IPS DF 19.7 (cell line): Measurements from ENCODE around the gene SHROOM3.
"Not testable (repeated sequence)": the region's sequence is repeated elsewhere in the genome, so short reads cannot be mapped to it uniquely, and the experiment has no call there.

Experiments used
- DNase-seq: peaks from one replicate; pipeline ENCODE4 v3.0.0-alpha.2; 2013; ENCODE audit warnings: low read depth, low spot score

Gene SHROOM3

GRCh38 chr4:76694056-76694455 is 259.0 kb downstream of the SHROOM3 start:
- DNase-seq = no peak

GRCh38 chr4:76696109-76696508 is 261.1 kb downstream of the SHROOM3 start:
- DNase-seq = peak; percentile 78

GRCh38 chr4:76697129-76697803 is 262.2 kb downstream of the SHROOM3 start:
- no peak for DNase-seq

GRCh38 chr4:76698141-76698540 is 263.1 kb downstream of the SHROOM3 start:
- no peak for DNase-seq

GRCh38 chr4:76699751-76700310 is 264.8 kb downstream of the SHROOM3 start:
- DNase-seq = no peak

GRCh38 chr4:76702440-76703122 is 267.6 kb downstream of the SHROOM3 start:
- no peak for DNase-seq

GRCh38 chr4:76703123-76703490 is 268.1 kb downstream of the SHROOM3 start:
- DNase-seq = no peak

GRCh38 chr4:76703676-76704075 is 268.6 kb downstream of the SHROOM3 start:
- no peak for DNase-seq

- peak; percentile 35 for DNase-seq
These were observed 269.3 kb downstream of the SHROOM3 start for GRCh38 chr4:76704133-76704881.

- no peak for DNase-seq
These were observed 270.4 kb downstream of the SHROOM3 start for GRCh38 chr4:76705472-76705871.

GRCh38 chr4:76706581-76706980 is 271.6 kb downstream of the SHROOM3 start:
- DNase-seq = no peak

- DNase-seq = no peak
These were observed 274.1 kb downstream of the SHROOM3 start for GRCh38 chr4:76708971-76709771.

GRCh38 chr4:76709772-76710090 is 274.7 kb downstream of the SHROOM3 start:
- DNase-seq = no peak

GRCh38 chr4:76712564-76712963 is 277.5 kb downstream of the SHROOM3 start:
- DNase-seq = no peak

GRCh38 chr4:76714226-76714625 is 279.2 kb downstream of the SHROOM3 start:
- no peak for DNase-seq

GRCh38 chr4:76716020-76716419 is 281.0 kb downstream of the SHROOM3 start:
- DNase-seq = no peak

GRCh38 chr4:76716658-76717057 is 281.6 kb downstream of the SHROOM3 start:
- no peak for DNase-seq

- DNase-seq = no peak
These were observed 282.4 kb downstream of the SHROOM3 start for GRCh38 chr4:76717431-76717830.

GRCh38 chr4:76718021-76718420 is 283.0 kb downstream of the SHROOM3 start:
- DNase-seq = no peak

GRCh38 chr4:76718831-76719230 is 283.8 kb downstream of the SHROOM3 start:
- DNase-seq = no peak

GRCh38 chr4:76720121-76720520 is 285.1 kb downstream of the SHROOM3 start:
- DNase-seq = no peak

- DNase-seq = not testable (repeated sequence)
These were observed 287.1 kb downstream of the SHROOM3 start for GRCh38 chr4:76722146-76722545.
